HL-60/S4 treated with retinoic acid at 250 ng/mL for 4 days and 3 days (cell line): ENCODE results near the gene TERF2IP.

Source experiments
- in situ Hi-C: fragments of 300-500 bp; cut with MboI; formaldehyde crosslinking; loops from 2 replicates; pipeline ENCODE4 v1.7.0; 2022; ENCODE audit warnings: low sequenced_read_pairs

The TERF2IP gene

GRCh38 chr16:75647492-75648264 lies at the start of gene TERF2IP, which contains the start of gene KARS1:
TERF2IP (plus strand) TSS chr16:75647773; CDS start chr16:75647883, 110 bp downstream.
KARS1 (minus strand) TSS chr16:75647665; CDS start chr16:75647639, 26 bp downstream.
- in situ Hi-C loops = no loop called here

DNA sequence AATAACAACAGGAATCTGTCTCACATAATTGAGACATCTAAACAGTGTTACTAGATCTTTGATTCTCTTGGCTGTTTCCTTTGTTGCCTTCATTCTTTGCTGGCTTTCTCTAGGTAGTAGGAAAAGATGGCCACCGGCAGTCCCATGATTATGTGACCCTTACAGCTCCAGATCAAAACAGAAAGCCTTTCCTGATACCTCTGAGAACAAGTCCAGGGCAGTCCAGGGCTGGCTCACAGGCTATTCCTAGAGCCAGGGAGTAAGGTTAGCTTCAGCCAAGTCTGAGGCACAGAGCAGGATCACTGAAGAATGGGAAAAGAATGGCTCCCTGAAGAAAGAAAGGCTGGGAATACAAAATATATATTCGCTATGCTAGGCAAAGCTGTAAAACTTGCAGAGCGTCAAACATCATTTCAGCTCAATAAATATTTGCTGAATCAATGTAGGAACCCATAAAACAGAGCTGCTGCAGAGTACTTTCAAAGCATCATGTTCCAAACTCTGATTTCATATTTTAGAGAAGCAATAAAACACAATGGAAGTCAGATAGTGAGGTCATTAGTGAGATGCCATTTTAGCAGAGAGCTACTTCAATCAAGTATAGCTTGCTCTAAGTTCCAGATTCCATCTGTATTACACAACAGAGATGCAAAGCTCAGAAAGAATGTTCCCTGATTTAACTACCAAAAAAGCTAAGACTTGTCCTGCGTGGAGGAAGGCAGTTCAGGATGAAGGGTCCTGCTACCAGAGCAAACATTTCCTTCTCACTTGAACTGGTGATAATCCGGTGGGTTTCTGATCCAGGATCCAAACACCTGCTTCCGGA lies 47.9 kb upstream of the TERF2IP start:
- in situ Hi-C loops = no loop called here

DNA sequence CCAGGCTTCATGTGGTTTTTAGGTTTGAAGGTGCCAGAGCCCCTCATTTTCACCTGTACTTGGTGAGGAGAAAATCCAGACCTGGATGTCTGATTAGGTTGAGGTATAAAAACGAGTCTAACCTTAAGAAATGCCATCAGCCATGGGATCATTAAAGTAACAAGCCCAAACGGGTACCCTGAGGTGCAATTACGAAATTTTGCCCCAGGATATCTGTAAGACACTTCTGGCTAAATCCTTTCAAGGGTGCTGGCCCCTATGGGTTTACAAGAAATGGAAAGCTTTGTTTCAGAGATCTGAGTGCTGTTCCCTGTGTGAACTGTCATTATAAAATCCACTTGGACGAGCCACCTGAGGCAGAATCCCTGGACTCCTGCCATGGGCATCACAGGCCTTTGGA lies 44.3 kb upstream of the TERF2IP start:
- in situ Hi-C loops = no loop called here

GRCh38 chr16:75606507-75606906 lies 41.1 kb upstream of the TERF2IP start:
- in situ Hi-C loops = no loop called here

GRCh38 chr16:75614066-75614897 lies 33.3 kb upstream of the TERF2IP start:
- in situ Hi-C loops = no loop called here

GRCh38 chr16:75615619-75616018 lies 32.0 kb upstream of the TERF2IP start:
- in situ Hi-C loops = no loop called here

DNA sequence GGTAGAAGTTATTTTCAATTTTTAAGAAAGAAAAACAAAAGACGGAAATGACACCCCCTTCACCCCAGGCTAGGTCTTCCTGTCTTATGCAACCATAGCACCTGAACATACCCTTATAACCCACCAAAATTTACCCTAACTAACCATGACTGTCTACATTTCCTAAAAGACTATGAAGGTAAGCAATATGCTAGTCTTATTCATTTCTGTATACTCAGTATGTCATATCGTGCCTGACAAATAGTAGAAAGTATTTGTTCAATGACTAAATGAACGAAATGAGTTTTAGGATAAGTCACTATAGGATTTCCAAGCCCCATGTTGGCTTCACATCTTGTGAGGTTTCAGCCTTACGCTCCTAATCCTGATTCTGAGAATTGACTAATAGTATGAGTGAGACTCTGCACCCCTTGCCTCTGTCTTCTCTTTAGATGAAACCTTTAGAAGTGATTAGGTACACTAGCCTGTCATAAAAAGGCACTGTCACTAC lies 31.0 kb upstream of the TERF2IP start:
- in situ Hi-C loops = no loop called here

- in situ Hi-C loops = no loop called here
Measured at GRCh38 chr16:75617121-75617520, 30.5 kb upstream of the TERF2IP start.

GRCh38 chr16:75618780-75619179 lies 28.8 kb upstream of the TERF2IP start:
- in situ Hi-C loops = no loop called here

DNA sequence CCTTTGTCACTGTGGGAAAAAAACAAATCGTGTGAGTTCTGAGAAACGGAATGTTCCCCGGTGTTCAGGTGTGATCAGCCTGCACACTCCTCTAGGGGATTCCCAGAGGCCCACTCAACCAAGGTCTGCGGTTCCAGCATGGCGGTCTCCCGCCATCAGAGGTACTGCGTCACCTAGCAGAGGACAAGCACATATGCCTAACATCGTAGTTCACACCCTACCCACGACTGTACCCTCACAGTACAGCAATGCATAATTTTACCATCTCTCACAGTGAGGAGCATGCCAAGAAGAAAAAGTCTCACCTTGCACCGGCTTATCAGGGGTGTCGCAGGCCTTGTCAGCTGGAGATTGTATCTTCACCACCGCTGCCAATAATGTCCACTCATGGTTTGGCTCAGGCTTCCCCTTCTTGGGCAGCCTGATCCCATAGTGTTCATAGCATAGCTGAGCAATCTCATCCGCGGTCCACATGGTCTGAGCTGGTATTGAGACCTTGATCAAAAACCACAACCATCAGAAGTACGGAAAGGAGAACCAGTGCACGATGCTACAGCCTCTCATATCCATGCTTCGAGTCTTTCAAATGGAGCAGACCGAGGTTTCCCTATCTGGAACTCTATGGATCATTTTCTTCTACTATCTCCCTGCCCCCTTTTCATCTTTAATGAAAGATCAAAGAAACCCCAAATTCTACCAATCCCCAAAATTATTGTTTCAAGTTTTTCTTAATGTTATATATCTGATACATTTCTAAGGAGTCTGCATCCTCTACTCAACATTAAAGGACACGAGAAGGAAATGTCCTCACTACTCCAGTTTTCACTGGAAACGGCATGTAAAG lies 27.0 kb upstream of the TERF2IP start:
- in situ Hi-C loops = no loop called here

DNA sequence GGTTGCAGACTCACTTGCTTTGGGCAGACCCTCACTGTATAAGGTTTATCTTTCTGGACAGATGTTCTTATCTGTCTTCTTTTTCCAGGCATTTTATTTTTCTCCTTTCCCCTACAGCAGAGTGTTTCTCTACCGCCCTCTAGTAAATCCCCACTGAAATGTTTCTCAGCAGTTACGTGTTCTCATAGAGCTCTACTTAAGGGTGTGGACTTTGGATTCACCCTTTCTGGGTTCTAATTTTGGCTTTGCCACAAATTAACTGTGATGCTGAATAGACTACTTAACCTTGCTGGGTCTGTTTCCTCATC lies 26.4 kb upstream of the TERF2IP start:
- in situ Hi-C loops = no loop called here

- in situ Hi-C loops = no loop called here
Measured at GRCh38 chr16:75622761-75623605, 24.6 kb upstream of the TERF2IP start, which contains the start of gene ADAT1. ADAT1 (minus strand) TSS chr16:75623281; CDS start chr16:75620799, 2,482 bp downstream.

GRCh38 chr16:75624921-75625334 lies 22.6 kb upstream of the TERF2IP start:
- in situ Hi-C loops = no loop called here

- in situ Hi-C loops = no loop called here
Measured at GRCh38 chr16:75626806-75627205, 20.8 kb upstream of the TERF2IP start.

- in situ Hi-C loops = no loop called here
Measured at GRCh38 chr16:75627851-75628250, 19.7 kb upstream of the TERF2IP start.

- in situ Hi-C loops = no loop called here
Measured at GRCh38 chr16:75628351-75628750, 19.2 kb upstream of the TERF2IP start.

DNA sequence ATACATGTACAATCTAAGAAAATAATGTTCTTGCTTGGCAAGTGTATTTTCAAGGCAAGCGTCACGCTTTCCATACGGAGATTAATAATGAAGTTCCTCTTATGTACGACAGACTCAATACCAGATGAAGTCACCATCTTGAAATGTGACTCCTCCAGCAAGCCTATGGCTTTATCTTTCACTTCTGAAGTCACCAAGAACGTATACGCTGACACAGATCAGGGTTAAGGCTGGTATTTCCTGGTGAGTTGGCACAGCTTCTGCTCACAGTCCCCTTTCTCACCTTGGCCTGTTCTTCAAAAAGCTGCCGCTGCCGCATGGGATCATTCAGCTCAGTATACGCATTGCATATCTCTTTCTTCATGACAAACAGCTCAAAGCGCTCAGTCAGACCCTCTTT lies 18.4 kb upstream of the TERF2IP start:
- in situ Hi-C loops = no loop called here

GRCh38 chr16:75630052-75630451 lies 17.5 kb upstream of the TERF2IP start:
- in situ Hi-C loops = no loop called here

DNA sequence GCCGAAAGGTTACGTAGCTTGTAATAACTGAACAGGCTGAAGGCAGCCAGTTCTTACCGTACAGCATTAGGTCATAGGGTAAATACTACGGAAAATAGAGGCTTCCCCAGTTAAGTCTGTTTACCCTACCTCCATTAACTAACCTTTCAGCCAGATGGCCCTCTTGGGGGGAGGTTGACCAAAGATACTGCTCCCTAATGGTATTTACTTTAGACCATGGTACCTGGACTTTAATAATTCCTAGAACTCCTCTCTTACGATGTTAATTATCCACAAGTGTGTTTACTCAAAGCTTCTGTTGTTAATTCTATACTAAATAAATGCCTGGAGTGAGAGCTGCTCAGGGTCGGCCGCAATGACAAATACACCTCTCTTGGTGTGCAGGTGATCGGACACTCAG lies 14.7 kb upstream of the TERF2IP start:
- in situ Hi-C loops = no loop called here
